ENCODE data around the gene CCDC110.

The CCDC110 gene

DNA sequence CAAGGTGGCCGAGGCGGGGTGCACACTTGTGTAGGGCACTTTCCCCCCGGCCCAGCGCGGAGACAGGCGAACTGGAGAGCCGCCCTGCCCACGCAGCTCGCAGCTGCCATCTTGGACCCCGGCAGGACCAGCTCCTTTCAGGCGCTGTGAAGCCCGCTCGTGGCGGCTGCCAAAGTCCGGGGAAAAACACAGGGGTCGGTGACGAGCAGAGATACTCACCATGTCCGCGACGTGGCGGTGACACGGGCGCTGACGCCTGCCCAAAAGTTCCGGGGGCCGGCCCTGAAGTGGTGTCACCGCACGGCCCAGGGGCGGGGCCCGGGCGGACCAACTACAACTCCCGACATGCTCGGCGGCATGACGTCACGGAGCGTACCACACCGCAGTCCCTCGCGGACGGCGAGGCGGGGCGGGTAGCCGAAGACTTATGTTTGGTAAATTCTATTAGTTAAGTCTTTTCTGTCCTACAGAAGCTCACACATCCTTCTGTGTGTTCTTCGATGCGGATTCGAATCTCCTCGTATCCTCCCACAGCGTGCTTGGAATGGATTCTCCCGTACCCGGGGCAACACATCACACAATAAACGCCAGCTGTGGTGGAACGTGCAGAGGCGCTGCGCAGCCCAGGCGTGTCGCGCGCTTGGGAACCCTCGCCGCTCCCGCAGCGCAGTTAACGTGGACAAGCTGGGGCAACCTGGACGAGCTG lies 45.7 kb downstream of the CCDC110 start, which contains the start of gene UFSP2:
Gene UFSP2, minus strand, starts transcription at position 318 of the 706 bp plus-strand sequence. Its CDS starts 96 bp downstream, at position 222.
- DNase-seq (ENCODE audit: low read depth) = peak; percentile 79
- TF ChIP-seq, protein P1, sequence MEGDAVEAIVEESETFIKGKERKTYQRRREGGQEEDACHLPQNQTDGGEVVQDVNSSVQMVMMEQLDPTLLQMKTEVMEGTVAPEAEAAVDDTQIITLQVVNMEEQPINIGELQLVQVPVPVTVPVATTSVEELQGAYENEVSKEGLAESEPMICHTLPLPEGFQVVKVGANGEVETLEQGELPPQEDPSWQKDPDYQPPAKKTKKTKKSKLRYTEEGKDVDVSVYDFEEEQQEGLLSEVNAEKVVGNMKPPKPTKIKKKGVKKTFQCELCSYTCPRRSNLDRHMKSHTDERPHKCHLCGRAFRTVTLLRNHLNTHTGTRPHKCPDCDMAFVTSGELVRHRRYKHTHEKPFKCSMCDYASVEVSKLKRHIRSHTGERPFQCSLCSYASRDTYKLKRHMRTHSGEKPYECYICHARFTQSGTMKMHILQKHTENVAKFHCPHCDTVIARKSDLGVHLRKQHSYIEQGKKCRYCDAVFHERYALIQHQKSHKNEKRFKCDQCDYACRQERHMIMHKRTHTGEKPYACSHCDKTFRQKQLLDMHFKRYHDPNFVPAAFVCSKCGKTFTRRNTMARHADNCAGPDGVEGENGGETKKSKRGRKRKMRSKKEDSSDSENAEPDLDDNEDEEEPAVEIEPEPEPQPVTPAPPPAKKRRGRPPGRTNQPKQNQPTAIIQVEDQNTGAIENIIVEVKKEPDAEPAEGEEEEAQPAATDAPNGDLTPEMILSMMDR (IDR thresholded peaks at IDR 0.05; ENCODE audit: low read depth, low read length, missing control alignments) = no peak
- peak within 1 kb of the TSS; percentile 83 for H3K4me3 ChIP-seq (ENCODE audit: low read depth, low read length)

GRCh38 chr4:185424905-185425646 lies 46.5 kb downstream of the CCDC110 start:
- TF ChIP-seq, protein P1 (IDR thresholded peaks at IDR 0.05; ENCODE audit: low read depth, low read length, missing control alignments) = no peak
- H3K4me3 ChIP-seq (ENCODE audit: low read depth, low read length) = peak overlapping the region; percentile 83
- no peak for DNase-seq (ENCODE audit: low read depth)

DNA sequence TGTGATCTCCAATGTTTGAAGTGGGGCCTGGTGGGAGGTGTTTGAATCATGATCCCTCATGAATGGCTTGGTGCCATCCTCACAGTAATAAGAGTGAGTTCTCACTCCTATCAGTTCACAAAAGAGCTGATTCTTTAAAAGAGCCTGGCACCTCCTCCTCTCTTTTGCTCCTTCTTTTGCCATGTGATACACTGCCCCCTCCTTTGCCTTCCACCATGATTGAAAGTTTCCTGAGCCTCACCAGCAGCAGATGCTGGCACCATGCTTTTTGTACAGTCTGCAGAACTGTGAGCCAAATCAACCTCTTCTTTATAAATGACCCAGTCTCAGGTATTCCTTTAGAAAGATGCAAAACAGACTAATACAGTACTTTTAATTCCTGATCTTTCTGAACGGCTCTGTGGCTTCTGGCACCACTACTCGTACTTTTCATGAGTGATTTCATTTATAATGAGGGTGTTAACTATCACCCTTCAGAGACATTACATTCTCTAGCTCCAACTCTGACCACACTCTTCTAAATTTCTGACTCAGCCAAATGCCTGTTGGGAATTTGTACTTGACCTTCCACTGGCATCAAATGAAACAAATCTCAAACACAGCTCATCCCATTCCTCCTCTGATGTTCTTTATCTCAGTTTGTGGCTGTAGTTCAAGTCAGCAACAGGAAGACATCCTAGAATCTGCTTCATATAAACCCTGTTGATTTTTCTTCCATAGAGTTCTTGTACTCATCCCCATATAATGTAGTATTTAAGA lies 50.0 kb downstream of the CCDC110 start:
- DNase-seq (ENCODE audit: low read depth) = no peak
- H3K4me3 ChIP-seq (ENCODE audit: low read depth, low read length) = no peak overlapping the region
- TF ChIP-seq, protein P1 (IDR thresholded peaks at IDR 0.05; ENCODE audit: low read depth, low read length, missing control alignments) = no peak

GRCh38 chr4:185416955-185417354 lies 54.6 kb downstream of the CCDC110 start:
- no peak for DNase-seq (ENCODE audit: low read depth)
- TF ChIP-seq, protein P1 (IDR thresholded peaks at IDR 0.05; ENCODE audit: low read depth, low read length, missing control alignments) = no peak

DNA sequence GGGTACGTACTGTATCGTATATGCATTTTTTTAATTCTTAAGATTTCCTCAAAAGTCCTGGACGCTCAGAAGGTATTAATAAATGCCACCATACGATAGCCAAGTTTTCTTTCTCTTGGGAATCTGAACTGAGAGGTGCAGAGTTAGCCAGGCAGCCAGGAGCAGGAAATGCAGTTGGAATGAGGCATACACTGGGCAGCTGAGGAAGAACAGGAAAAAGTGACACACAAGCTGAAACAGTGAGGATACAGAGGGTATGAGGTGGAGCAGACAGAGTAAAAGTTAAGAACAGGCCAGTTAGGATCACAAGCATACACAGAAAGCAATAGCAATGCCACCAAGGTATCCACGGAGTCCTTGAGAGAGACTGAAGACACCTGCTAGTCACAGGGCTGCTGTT lies 59.1 kb downstream of the CCDC110 start:
- TF ChIP-seq, protein P1 (IDR thresholded peaks at IDR 0.05; ENCODE audit: low read depth, low read length, missing control alignments) = no peak
- H3K4me3 ChIP-seq (ENCODE audit: low read depth, low read length) = no peak overlapping the region
- DNase-seq (ENCODE audit: low read depth) = no peak

More at GRCh38 chr4:185416955-185417354, 54.6 kb downstream of the CCDC110 start:
- no peak overlapping the region for H3K4me3 ChIP-seq (ENCODE audit: low read depth, low read length)

DNA sequence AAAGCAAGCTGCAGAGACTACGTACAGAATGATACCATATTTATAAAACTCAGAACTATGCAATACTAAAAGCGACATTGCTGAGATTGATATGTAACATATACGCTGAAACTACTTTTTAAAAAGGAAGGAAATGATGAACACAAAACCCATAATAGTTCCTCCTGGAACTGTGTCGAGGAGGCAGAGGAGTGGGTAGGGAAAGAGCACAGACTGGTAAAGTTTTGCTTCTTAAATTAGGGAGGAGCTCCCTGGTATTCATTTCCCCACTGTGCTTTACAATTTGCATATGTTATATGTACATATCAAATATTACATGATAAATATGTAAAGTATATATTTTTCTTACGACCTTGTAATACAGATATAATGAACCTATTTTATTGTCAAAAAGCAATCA lies 59.7 kb downstream of the CCDC110 start:
- DNase-seq (ENCODE audit: low read depth) = no peak
- no peak overlapping the region for H3K4me3 ChIP-seq (ENCODE audit: low read depth, low read length)
- TF ChIP-seq, protein P1 (IDR thresholded peaks at IDR 0.05; ENCODE audit: low read depth, low read length, missing control alignments) = no peak
